Caco-2 (cell line): Measurements from ENCODE around the gene MRPL43. TPM values are rescaled to one million over a fixed set of nuclear protein-coding genes. Genes with fewer than 3 reads are reported as not detected.

ENCODE experiments used
- BruUV-seq: library from RNA; stranded (reverse); fragments of 400-500 nt; replicated peaks from 2 replicates; lab custom pipeline; 2021; lab: Mats Ljungman, UMichigan
- CTCF ChIA-PET: fragments of 300-600 bp; sonication (Branson Sonifier 250); formaldehyde crosslinking; loops from one replicate; lab custom pipeline; 2022; ENCODE audit warnings: antibody characterized with exemption; lab: Charles Lee
- POLR2A ChIA-PET: fragments of 300-600 bp; sonication (Branson Sonifier 250); formaldehyde crosslinking; loops from one replicate; lab custom pipeline; 2022; ENCODE audit warnings: antibody characterized with exemption; lab: Charles Lee
- DNase-seq, 2 experiments: peaks; one replicate each; pipeline versions ENCODE4 v3.0.0 to v3.0.0-alpha.2; 2020 to 2022
- H3K27me3 ChIP-seq: replicated peaks from 2 replicates; pipeline ENCODE4 v1.6.0; 2011; ENCODE audit warnings: low read length; ENCODE audit not compliant: control insufficient read depth, insufficient read depth
- H3K36me3 ChIP-seq: 2 replicates; pipeline ENCODE4 v1.5.1; 2011; ENCODE audit warnings: low read length; ENCODE audit not compliant: control insufficient read depth, insufficient read depth
- H3K4me1 ChIP-seq: fragments of 250-450 bp; sonication (Bioruptor Pico); 2 replicates; pipeline ENCODE4 v1.5.1; 2020; ENCODE audit warnings: mild to moderate bottlenecking
- H3K4me3 ChIP-seq: 2 replicates; pipeline ENCODE4 v1.5.1; 2011; ENCODE audit warnings: low read depth, mild to moderate bottlenecking, control low read depth, low read length
- H3K9me3 ChIP-seq: fragments of 250-450 bp; sonication (Bioruptor Pico); 2 replicates; pipeline ENCODE4 v1.5.1; 2020; ENCODE audit warnings: mild to moderate bottlenecking, moderate library complexity
- H3K27ac Mint-ChIP-seq: one replicate; pipeline ENCODE4 v1.8.0; 2022; ENCODE audit warnings: mixed read lengths; ENCODE audit not compliant: unreplicated experiment
- H3K27me3 Mint-ChIP-seq: one replicate; pipeline ENCODE4 v1.8.0; 2022; ENCODE audit warnings: mixed read lengths; ENCODE audit not compliant: insufficient read depth, unreplicated experiment
- H3K36me3 Mint-ChIP-seq: one replicate; pipeline ENCODE4 v1.8.0; 2022; ENCODE audit warnings: mild to moderate bottlenecking, mixed read lengths; ENCODE audit not compliant: insufficient read depth, unreplicated experiment
- H3K4me1 Mint-ChIP-seq: one replicate; pipeline ENCODE4 v1.8.0; 2022; ENCODE audit warnings: low read depth, mixed read lengths; ENCODE audit not compliant: unreplicated experiment
- H3K4me3 Mint-ChIP-seq: one replicate; pipeline ENCODE4 v1.8.0; 2022; ENCODE audit warnings: mild to moderate bottlenecking, moderate library complexity, mixed read lengths; ENCODE audit not compliant: unreplicated experiment
- H3K9me3 Mint-ChIP-seq: one replicate; pipeline ENCODE4 v1.8.0; 2022; ENCODE audit warnings: mixed read lengths; ENCODE audit not compliant: unreplicated experiment
- CTCF ChIP-seq, 2 experiments: fragments of 200-600 bp in 1 of 2; IDR thresholded peaks; 1 replicate in 1 of 2; 2 replicates in 1 of 2; pipeline versions ENCODE4 v1.5.1 to v1.8.0; 2011 to 2022; ENCODE audit warnings: antibody characterized with exemption in 1 of 2, control low read depth in 1 of 2, inconsistent platforms in 1 of 2, low read depth in 1 of 2, low read length in 1 of 2, mild to moderate bottlenecking in 1 of 2, moderate library complexity in 1 of 2; ENCODE audit not compliant: insufficient read depth in 1 of 2, severe bottlenecking in 1 of 2, unreplicated experiment in 1 of 2
- intact Hi-C: fragments of 100-400 bp; cut with micrococcal nuclease; formaldehyde crosslinking; loops from one replicate; pipeline ENCODE4 v1.10.0; 2022; ENCODE audit not compliant: unreplicated experiment
- total RNA-seq: library from RNA; stranded (reverse); gene quantifications from 2 replicates; pipeline ENCODE4 v1.2.3, GENCODE V29; 2022

MRPL43 gene
- total RNA-seq, 1 experiment from 2014 or later = 82.1 TPM

GRCh38 chr10:101011517-101012423 is 24.5 kb upstream of the MRPL43 start:
- Histone ChIP-seq H3K4me3 (no peak overlapping the region), H3K27me3 (no peaks in the 10 kb centered on the region), H3K9me3 (no peaks in the 10 kb centered on the region), H3K36me3 (no peaks in the 10 kb centered on the region), H3K4me1 (no peaks in the 10 kb centered on the region)
- BruUV-seq = no TSS peak
- Mint-ChIP-seq H3K9me3 (no peaks in the 10 kb centered on the region), H3K27ac (no peak overlapping the region), H3K4me3 (no peak overlapping the region), H3K4me1 (peaks cover 15% of the 10 kb centered on the region), H3K27me3 (no peaks in the 10 kb centered on the region), H3K36me3 (no peaks in the 10 kb centered on the region)
- intact Hi-C loops = loop anchor here (5.0 kb wide), 3 partner anchors 79 to 449 kb away; no protein-coding TSS in a partner anchor
- POLR2A ChIA-PET = no interaction called here
- TF ChIP-seq CTCF (IDR thresholded peaks at IDR 0.05; ENCODE audit: insufficient read depth in 1 of 2, low read depth in 1 of 2, low read length in 1 of 2, severe bottlenecking in 1 of 2, unreplicated experiment in 1 of 2) = peak; percentile 45 to 60
- DNase-seq = peak; percentile 68
- CTCF ChIA-PET = interaction anchor here (0.6 to 2.2 kb wide), 13 partner anchors 9 to 477 kb away, joined by 3 to 40 read pairs (median 6); partner anchors contain the start of genes LZTS2, MRPL43, PDZD7 and SEMA4G

- BruUV-seq = no TSS peak
- Histone ChIP-seq H3K27me3 (no peaks in the 10 kb centered on the region), H3K4me1 (no peaks in the 10 kb centered on the region), H3K4me3 (no peak overlapping the region), H3K9me3 (no peaks in the 10 kb centered on the region), H3K36me3 (peaks cover 2% of the 10 kb centered on the region; the same call in 1 of the 2 replicates)
- Mint-ChIP-seq H3K27me3 (no peaks in the 10 kb centered on the region), H3K27ac (peak overlapping the region; percentile 45), H3K4me3 (no peak overlapping the region), H3K4me1 (peaks cover 15% of the 10 kb centered on the region), H3K36me3 (peaks cover 1% of the 10 kb centered on the region), H3K9me3 (no peaks in the 10 kb centered on the region)
- DNase-seq = no peak
- POLR2A ChIA-PET = interaction anchor here (0.6 kb wide), 1 partner anchor 37 kb away, joined by 3 read pairs; no protein-coding TSS in a partner anchor
- CTCF ChIA-PET = interaction anchor here (2.2 kb wide), 1 partner anchor 13 kb away, joined by 40 read pairs; no protein-coding TSS in a partner anchor
- no peak for TF ChIP-seq CTCF (IDR thresholded peaks at IDR 0.05; ENCODE audit: insufficient read depth in 1 of 2, low read depth in 1 of 2, low read length in 1 of 2, severe bottlenecking in 1 of 2, unreplicated experiment in 1 of 2)
- intact Hi-C loops = loop anchor here (5.0 kb wide), 3 partner anchors 78 to 448 kb away; no protein-coding TSS in a partner anchor
Measured at GRCh38 chr10:101010329-101010728, 23.0 kb upstream of the MRPL43 start.

DNA sequence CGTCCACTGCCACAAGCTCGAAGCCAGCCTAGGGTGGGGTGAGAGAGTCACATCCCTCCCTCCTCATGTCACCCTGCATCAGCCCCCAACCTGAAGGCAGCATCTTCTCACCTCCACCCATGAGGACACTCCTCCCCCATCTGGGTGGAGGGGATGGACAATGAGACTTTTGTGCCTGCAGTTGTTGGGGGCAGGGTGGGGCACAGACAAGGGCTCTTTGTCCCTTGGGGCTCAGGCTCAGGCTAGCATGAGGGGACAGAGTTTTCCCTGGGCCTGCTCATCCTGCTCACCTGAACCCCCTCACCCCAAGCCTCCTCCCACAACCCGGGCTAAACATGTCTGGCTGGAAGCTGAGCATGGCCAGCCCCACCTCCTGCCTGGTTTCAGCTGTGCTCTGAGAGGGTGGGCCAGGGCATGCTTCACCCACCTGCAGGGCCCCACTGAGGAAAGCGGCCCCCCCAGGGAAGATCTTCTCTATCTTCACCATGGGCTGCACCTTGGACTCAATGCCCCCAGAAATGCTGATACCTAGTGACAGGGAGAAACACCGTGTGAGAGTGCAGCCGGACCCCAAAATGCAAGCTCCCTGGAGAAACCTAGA is 21.6 kb upstream of the MRPL43 start:
- peaks cover 9% of the 10 kb centered on the region for H3K4me1 Mint-ChIP-seq
- Histone ChIP-seq H3K36me3 (peaks cover 2% of the 10 kb centered on the region), H3K4me3 (no peak overlapping the region), H3K9me3 (no peaks in the 10 kb centered on the region), H3K27me3 (no peaks in the 10 kb centered on the region), H3K4me1 (no peaks in the 10 kb centered on the region)
- CTCF ChIA-PET = no interaction called here
- intact Hi-C loops = no loop called here
- no peak overlapping the region for H3K27ac Mint-ChIP-seq
- no peaks in the 10 kb centered on the region for H3K9me3 Mint-ChIP-seq
- no peak for TF ChIP-seq CTCF (IDR thresholded peaks at IDR 0.05; ENCODE audit: insufficient read depth in 1 of 2, low read depth in 1 of 2, low read length in 1 of 2, severe bottlenecking in 1 of 2, unreplicated experiment in 1 of 2)
- POLR2A ChIA-PET = interaction anchor here (0.6 kb wide), 1 partner anchor 98 kb away, joined by 6 read pairs; no protein-coding TSS in a partner anchor
- BruUV-seq = no TSS peak
- H3K36me3 Mint-ChIP-seq = peaks cover 6% of the 10 kb centered on the region
- H3K4me3 Mint-ChIP-seq = no peak overlapping the region
- H3K27me3 Mint-ChIP-seq = no peaks in the 10 kb centered on the region
- no peak for DNase-seq
